Measurements from ENCODE around the gene PLA2G4F.

DNA sequence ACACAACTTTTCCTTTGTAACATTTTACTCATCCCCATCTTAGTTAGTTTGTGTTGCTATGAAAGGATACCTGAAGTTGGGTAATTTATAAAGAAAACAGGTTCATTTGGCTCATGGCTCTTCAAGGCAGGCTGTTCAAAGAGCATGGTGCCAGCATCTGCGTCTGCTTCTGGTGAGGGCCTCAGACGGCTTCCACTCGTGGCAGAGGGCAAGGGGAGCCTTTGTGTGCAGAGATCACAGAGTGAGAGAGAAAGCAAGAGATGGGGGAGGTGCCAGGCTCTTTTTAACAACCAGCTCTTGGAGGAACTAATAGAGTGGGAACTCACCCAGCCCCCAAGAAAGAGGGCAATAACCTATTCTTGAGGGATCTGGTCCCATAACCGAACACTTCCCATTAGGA is 23.1 kb downstream of the PLA2G4F start:
- TF ChIP-seq, protein P1, sequence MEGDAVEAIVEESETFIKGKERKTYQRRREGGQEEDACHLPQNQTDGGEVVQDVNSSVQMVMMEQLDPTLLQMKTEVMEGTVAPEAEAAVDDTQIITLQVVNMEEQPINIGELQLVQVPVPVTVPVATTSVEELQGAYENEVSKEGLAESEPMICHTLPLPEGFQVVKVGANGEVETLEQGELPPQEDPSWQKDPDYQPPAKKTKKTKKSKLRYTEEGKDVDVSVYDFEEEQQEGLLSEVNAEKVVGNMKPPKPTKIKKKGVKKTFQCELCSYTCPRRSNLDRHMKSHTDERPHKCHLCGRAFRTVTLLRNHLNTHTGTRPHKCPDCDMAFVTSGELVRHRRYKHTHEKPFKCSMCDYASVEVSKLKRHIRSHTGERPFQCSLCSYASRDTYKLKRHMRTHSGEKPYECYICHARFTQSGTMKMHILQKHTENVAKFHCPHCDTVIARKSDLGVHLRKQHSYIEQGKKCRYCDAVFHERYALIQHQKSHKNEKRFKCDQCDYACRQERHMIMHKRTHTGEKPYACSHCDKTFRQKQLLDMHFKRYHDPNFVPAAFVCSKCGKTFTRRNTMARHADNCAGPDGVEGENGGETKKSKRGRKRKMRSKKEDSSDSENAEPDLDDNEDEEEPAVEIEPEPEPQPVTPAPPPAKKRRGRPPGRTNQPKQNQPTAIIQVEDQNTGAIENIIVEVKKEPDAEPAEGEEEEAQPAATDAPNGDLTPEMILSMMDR (tag by site-specific recombination; IDR thresholded peaks at IDR 0.05): no peak
- TF ChIP-seq KLF9 (tag by site-specific recombination; IDR thresholded peaks at IDR 0.05; ENCODE audit: low read depth): no peak
- no peak for TF ChIP-seq ZNF76 (tag by site-specific recombination; IDR thresholded peaks at IDR 0.05; ENCODE audit: borderline replicate concordance, low read depth)
- TF ChIP-seq ZNF488 (tag by site-specific recombination; IDR thresholded peaks at IDR 0.05): no peak

Measured in HEK293 (cell line).